Measurements from ENCODE around the gene TDRD7. TPM values are rescaled to one million over a fixed set of nuclear protein-coding genes. Genes with fewer than 3 reads are reported as not detected.
A peak's percentile ranks its signal among the peaks of the same experiment; 100 is the strongest.

TDRD7 gene
- polyA plus RNA-seq (ENCODE audit: insufficient read length in 4 of 4) = 1 to 10 TPM; 7.1 to 8.1 (median 7.7) TPM

DNA sequence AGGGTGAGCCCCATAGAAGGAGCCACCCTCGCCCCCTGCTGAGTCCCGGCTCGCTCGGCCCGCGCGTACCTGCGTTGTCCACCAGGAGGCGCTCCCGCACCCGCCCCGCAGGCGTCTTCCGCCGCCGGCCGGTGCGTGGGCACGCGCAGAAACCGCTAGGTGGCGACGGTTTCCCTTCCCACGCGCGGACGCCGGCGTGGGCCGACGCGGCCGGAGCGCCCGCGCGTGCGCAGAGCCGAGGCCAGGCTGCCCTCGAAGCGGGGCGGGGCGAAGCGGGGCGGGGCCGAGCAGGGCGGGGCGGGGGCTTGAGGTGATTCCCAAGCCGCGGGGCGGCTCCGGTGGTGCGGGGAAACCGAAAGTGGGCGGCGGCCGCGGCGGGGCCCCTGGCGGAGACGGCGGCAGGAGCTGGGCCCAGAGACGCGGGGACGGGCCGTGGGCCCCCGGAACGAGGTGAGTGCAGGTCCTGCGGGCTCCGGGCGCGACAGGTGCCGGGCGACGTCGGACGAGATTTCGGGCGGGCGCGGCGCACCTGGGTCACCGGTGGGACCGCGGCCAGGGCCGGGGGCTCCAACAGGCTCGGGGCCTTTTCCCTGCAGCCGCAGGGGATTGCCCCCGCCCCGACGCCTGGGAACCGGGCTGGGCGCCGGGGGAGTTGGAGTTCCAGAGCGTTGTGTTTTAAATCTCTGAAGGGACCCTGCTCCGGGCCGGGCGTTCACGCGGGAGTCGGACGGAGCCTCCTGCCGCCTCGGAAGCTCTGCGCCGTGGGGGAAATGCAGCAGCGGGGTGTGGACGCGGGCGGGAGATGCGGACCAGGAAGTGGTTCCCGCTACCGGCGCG, at the start of gene TDRD7:
Gene TDRD7 (plus strand): TSS at position 308 of the 837 bp plus-strand sequence. CDS start 16,370 bp downstream, outside the sequence.
- peak in 2 of 4 donors; percentile 53 to 65 for DNase-seq (ENCODE audit: low read depth in 4 of 4, low spot score in 2 of 4)

GRCh38 chr9:97362777-97363545, 48.9 kb upstream of the TDRD7 start:
- DNase-seq (ENCODE audit: low read depth in 4 of 4, low spot score in 2 of 4) = no peak

- DNase-seq (ENCODE audit: low read depth in 4 of 4, low spot score in 2 of 4) = no peak
Measured at GRCh38 chr9:97363661-97364299, 48.1 kb upstream of the TDRD7 start.

- no peak for DNase-seq (ENCODE audit: low read depth in 4 of 4, low spot score in 2 of 4)
Measured at GRCh38 chr9:97364769-97365490, 47.0 kb upstream of the TDRD7 start.

DNA sequence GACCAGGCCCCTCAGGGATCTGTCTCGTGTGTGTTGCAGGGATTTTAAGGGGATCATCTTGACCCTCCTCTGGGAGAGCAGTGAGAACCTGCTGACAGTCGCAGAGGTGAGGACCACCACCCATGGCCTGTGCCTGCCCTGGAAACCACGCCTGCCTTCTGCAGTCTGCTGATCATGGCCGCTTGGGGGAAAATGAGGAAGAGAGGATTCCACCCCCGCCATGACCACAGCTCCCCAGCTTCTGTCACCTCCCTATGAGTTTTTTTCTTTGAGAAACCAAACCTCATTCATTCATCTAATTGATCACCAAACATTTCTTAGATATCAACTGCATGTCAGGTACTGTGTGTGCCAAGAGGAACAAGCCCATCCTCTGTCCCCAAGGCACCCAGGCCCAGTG, 46.3 kb upstream of the TDRD7 start:
- no peak for DNase-seq (ENCODE audit: low read depth in 4 of 4, low spot score in 2 of 4)

- no peak for DNase-seq (ENCODE audit: low read depth in 4 of 4, low spot score in 2 of 4)
Measured at GRCh38 chr9:97366476-97366875, 45.4 kb upstream of the TDRD7 start.

- no peak for DNase-seq (ENCODE audit: low read depth in 4 of 4, low spot score in 2 of 4)
Measured at GRCh38 chr9:97366889-97367288, 45.0 kb upstream of the TDRD7 start.

DNA sequence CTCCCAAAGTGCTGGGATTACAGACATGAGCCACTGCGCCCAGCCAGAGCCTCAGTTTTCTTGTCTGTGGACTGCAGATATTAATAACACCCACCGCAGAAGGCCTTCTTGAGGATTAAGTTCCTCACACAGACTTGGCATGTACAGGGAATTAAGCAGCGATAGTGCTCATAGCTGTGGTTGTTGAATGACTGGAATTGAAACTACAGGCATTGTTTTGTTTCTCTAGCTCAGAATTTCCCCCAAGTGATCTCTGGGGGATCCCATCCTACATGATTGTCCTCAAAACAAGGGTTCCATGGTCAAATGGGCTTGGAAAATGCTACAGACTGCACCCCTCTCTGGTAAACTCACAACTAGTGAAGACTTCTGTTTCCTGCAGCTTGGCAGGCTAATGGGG, 44.2 kb upstream of the TDRD7 start:
- no peak for DNase-seq (ENCODE audit: low read depth in 4 of 4, low spot score in 2 of 4)

DNA sequence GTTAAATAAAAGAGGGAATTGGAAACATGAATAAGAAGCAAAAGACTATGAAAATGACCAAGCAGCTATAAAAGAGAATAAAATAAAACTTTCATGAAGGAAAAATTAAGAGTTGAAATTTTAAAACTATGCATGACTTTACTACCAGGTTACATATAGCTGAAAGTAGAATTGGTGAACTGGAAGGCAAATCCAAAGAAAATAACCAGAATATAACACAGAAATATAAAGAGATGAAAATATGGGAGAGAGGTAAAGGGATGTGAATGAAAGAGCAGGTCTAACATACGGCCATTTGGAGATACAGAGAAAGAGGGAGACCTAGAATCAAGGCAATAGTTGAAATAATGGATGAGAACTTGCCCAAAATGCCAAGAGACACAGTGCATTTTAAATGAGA, 42.9 kb upstream of the TDRD7 start:
- no peak for DNase-seq (ENCODE audit: low read depth in 4 of 4, low spot score in 2 of 4)

DNA sequence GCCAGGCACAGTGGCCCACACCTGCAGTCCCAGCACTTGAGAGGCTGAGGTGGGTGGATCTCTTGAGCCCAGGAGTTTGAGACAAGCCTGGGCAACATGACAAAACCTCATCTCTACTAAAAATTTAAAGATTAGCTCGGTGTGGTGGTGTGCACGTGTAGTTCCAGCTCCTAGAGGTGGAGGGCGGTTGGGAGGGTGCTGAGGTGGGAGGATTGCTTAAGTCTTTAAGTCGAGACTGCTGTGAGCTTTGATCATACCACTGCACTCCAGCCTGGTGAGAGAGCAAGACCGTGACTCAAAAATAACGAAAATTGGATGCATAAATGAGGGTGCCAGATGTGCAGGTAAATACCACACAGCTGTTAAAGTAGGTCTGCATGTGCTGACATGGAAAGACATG, 39.3 kb upstream of the TDRD7 start:
- DNase-seq (ENCODE audit: low read depth in 4 of 4, low spot score in 2 of 4) = no peak

- no peak for DNase-seq (ENCODE audit: low read depth in 4 of 4, low spot score in 2 of 4)
Measured at GRCh38 chr9:97373331-97373730, 38.6 kb upstream of the TDRD7 start.

DNA sequence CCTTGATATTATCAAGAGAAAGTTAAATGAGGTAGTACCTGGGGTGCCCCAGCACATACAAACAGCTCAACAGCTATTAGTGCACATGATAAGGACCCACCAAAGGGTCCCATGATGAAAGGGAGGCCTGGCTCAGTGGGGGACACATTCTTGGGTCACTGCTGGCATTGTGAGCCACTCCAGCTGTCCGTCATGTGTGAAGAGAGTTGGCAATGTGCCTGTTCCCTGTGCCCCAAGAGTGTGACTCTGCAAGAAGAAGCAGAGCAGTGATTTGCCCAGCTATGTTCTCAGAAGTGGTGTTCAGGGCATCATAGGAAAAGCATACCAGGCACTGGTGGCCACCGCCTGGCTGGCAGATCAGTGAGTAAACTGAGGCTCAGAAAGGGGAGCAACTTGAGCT, 37.1 kb upstream of the TDRD7 start:
- DNase-seq (ENCODE audit: low read depth in 4 of 4, low spot score in 2 of 4) = no peak

DNA sequence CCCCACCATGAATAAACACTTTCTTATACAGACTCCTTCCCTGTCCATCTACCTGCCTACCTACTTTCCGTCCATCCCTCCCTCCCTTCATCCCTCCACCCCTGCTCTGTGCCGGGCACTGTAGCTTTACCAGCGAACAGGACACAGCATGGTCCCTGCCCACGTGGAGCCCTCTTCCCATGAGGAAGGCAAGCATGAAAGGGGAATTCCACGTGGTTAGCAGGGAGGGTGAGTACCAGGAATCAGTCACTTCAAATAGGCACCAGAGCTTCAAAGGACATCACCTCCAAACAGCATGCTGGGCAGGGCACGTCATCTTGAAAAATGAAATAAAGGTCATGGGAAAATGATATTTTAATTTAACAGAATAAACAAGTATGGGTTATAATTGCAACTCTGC, 35.0 kb upstream of the TDRD7 start:
- no peak for DNase-seq (ENCODE audit: low read depth in 4 of 4, low spot score in 2 of 4)

- DNase-seq (ENCODE audit: low read depth in 4 of 4, low spot score in 2 of 4) = no peak
Measured at GRCh38 chr9:97382099-97382718, 29.7 kb upstream of the TDRD7 start.

DNA sequence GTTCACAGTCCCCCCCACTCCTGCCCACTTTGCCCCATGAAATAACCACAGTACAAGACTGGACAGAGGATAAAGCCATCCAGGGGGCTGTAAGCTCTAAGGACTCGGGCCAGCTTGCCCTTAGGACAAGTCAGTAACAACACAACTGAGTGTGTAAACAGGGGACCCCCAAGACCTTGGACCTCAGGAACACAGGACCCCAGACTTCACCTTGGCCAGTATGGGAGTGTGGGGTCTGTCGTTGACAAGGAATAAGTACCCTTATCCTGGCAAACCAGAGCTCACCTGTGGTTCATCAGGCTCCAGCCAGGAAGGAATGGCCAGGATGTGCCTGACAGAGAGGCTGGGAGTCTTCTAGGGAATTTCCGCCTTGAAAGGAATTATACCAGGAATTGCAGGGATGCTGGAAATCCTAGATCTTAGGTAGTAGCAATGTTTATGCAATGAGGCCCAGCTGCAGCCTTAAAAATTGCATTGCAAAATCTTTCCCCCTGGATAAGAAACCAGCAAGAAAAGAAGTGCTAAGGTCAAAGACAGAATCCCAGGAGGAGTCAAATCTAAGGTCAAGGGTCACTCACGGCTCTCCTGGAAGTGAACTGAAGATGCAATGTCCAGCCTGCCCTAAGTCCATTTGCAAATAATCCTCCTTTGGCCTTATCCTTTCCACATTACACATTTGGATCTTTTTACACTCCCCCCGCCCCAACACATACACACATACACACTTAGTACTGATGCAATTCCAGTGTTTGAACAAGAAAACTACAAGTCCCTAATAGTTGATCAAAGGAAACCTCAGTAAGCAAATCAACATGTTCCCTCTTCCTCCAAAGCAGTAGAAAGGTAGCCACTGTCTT, 27.3 kb upstream of the TDRD7 start:
- DNase-seq (ENCODE audit: low read depth in 4 of 4, low spot score in 2 of 4) = no peak

DNA sequence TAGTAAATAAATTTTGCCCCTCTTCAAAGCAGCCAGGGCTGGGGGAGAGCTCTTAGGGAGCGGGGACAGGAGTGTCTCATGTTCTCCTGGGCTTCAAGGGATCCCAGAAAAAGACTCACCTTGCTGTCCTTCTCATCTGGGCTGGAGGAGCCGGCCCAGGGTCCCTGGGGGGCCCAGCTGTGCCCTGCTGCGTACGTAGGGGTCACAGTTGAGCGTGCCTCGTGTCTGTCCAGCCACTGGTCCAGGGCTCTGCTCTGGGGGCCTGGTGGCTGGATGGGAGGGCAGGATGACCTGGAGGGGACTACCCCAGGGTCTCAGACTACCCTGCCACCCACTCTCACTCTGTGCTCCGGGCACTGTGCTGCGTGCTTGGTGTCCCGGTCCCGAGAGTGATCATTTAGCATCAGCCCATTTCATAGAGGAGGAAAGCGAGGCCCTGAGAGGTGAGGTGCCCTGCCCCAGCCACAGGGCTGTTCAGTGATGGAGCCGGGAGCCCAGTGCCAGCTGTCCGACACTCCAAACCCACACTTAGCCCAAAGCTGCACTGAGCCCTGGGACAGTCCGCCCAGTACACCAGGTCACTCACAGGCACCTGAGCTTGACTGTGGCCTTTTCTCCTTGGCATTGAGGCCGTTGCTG, 26.2 kb upstream of the TDRD7 start:
- no peak for DNase-seq (ENCODE audit: low read depth in 4 of 4, low spot score in 2 of 4)

DNA sequence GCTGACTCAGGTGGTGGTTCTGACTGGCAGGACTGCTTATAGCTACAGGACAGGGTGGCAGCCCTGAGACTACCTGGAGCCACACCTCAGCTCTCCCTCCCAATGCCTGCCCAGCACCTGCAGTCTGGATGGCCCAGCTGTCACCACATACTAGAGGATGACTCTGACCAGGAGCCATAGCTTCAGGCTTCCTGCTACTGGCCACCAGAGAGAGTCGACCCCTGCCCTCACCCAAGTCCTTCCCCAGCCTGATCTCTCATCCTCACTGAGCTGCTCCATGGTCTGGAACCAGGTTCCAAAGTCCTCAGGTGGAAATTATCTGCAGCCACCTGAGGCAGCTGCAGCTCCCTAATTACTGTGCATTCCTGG, 25.6 kb upstream of the TDRD7 start:
- no peak for DNase-seq (ENCODE audit: low read depth in 4 of 4, low spot score in 2 of 4)

- DNase-seq (ENCODE audit: low read depth in 4 of 4, low spot score in 2 of 4) = peak in 3 of 4 donors; percentile 51 to 76 (median 62)
Measured at GRCh38 chr9:97386733-97387503, 25.0 kb upstream of the TDRD7 start.
